GM12878 (cell line): ENCODE results near the gene SUSD6. TPM values are rescaled to one million over a fixed set of nuclear protein-coding genes. Genes with fewer than 3 reads are reported as not detected.

Source experiments
- ATAC-seq: fragments of 200-7000 bp; cut with Tn5 transposase; 3 replicates; pipeline ENCODE4 v1.9.1; 2020; ENCODE audit warnings: mild to moderate bottlenecking, moderate library complexity
- BruUV-seq: library from RNA; stranded (reverse); fragments of 400-500 nt; replicated peaks from 2 replicates; lab custom pipeline; 2021; lab: Mats Ljungman, UMichigan
- CTCF ChIA-PET: fragments of 300-600 bp; sonication (Branson Sonifier 250); formaldehyde crosslinking; extraction: SDS; loops from one replicate; lab custom pipeline; 2021; ENCODE audit warnings: inconsistent platforms; lab: Yijun Ruan, JAX
- POLR2A ChIA-PET: fragments of 350-600 bp; formaldehyde crosslinking; extraction: SDS; loops from one replicate; lab custom pipeline; 2021; ENCODE audit warnings: inconsistent platforms; lab: Charles Lee
- RAD21 ChIA-PET: fragments of 300-600 bp; sonication (Branson Sonifier 250); formaldehyde crosslinking; loops from one replicate; lab custom pipeline; 2023; ENCODE audit warnings: antibody characterized with exemption; ENCODE audit not compliant: unreplicated experiment; lab: Charles Lee
- SMC1A ChIA-PET: fragments of 300-600 bp; sonication (Branson Sonifier 250); formaldehyde crosslinking; loops from one replicate; lab custom pipeline; 2023; ENCODE audit not compliant: unreplicated experiment, uncharacterized antibody; lab: Charles Lee
- DNase-seq: peaks from one replicate; pipeline ENCODE4 v3.0.0-alpha.2; 2011; ENCODE audit warnings: low read depth, low spot score
- FAIRE-seq: peaks from 3 replicates; lab custom pipeline; 2011; peaks lifted over from hg19 to GRCh38; lab: Jason Lieb, UNC
- H2AFZ ChIP-seq: 2 replicates; pipeline ENCODE4 v1.6.0; 2011; ENCODE audit warnings: low read depth, low read length, control low read depth; ENCODE audit not compliant: control insufficient read depth
- H3K27ac ChIP-seq: 2 replicates; pipeline ENCODE4 v1.5.1; 2011; ENCODE audit warnings: control low read depth; ENCODE audit not compliant: control insufficient read depth, insufficient read depth
- H3K27me3 ChIP-seq, 2 experiments: replicated peaks in 1 of 2; 2 replicates each; pipeline versions ENCODE4 v1.6.0 to v1.6.1; 2011; ENCODE audit warnings: low read length in 1 of 2; ENCODE audit not compliant: control insufficient read depth in 2 of 2, insufficient read depth in 2 of 2
- H3K36me3 ChIP-seq, 2 experiments: 2 replicates each; pipeline ENCODE4 v1.5.1; 2011; ENCODE audit warnings: low read length in 1 of 2; ENCODE audit not compliant: control insufficient read depth in 2 of 2, insufficient read depth in 2 of 2
- H3K4me1 ChIP-seq: 2 replicates; pipeline ENCODE4 v1.6.1; 2011; ENCODE audit warnings: mild to moderate bottlenecking, low read length, moderate library complexity, mixed read lengths; ENCODE audit not compliant: control insufficient read depth, insufficient read depth
- H3K4me2 ChIP-seq: 2 replicates; pipeline ENCODE4 v1.6.0; 2011; ENCODE audit warnings: control low read depth; ENCODE audit not compliant: control insufficient read depth, insufficient read depth
- H3K4me3 ChIP-seq: fragments of 200-600 bp; sonication (generic); 2 replicates; pipeline ENCODE4 v1.5.1; 2016
- H3K79me2 ChIP-seq: 2 replicates; pipeline ENCODE4 v1.6.0; 2011; ENCODE audit warnings: low read length; ENCODE audit not compliant: control insufficient read depth, insufficient read depth
- H3K9ac ChIP-seq: 2 replicates; pipeline ENCODE4 v1.8.0; 2011; ENCODE audit warnings: low read length, control low read depth, mixed read lengths; ENCODE audit not compliant: control insufficient read depth, insufficient read depth
- H3K9me3 ChIP-seq: replicated peaks from 3 replicates; pipeline ENCODE4 v1.5.1; 2011; ENCODE audit warnings: mild to moderate bottlenecking, low read length; ENCODE audit not compliant: control insufficient read depth, insufficient read depth
- H4K20me1 ChIP-seq: 2 replicates; pipeline ENCODE4 v1.6.0; 2011; ENCODE audit not compliant: control insufficient read depth, insufficient read depth
- HDAC6 ChIP-seq: fragments of 200-600 bp; sonication (generic); IDR thresholded peaks from one replicate; pipeline ENCODE4 v1.8.0; 2017; ENCODE audit warnings: antibody characterized with exemption; ENCODE audit not compliant: unreplicated experiment
- IKZF2 ChIP-seq, 2 experiments: fragments of 450-650 bp; IDR thresholded peaks; 2 replicates each; pipeline ENCODE4 v1.6.1; 2017; ENCODE audit warnings: mild to moderate bottlenecking in 2 of 2, moderate library complexity in 2 of 2
- MLLT1 ChIP-seq: fragments of 450-650 bp; IDR thresholded peaks from 2 replicates; pipeline ENCODE4 v1.6.1; 2016; ENCODE audit warnings: mild to moderate bottlenecking
- PAX5 ChIP-seq: IDR thresholded peaks from 2 replicates; pipeline ENCODE4 v1.6.1; 2011; ENCODE audit warnings: low read depth, low read length, borderline replicate concordance
- POLR2AphosphoS2 ChIP-seq: IDR thresholded peaks from 2 replicates; pipeline ENCODE4 v1.6.1; 2011; ENCODE audit warnings: low read depth, mild to moderate bottlenecking, low read length, improper control_type of control experiment, moderate library complexity
- SMC3 ChIP-seq: IDR thresholded peaks from 2 replicates; pipeline ENCODE4 v1.6.1; 2011; ENCODE audit warnings: low read length, improper control_type of control experiment, borderline replicate concordance
- SREBF1 ChIP-seq: IDR thresholded peaks from 2 replicates; pipeline ENCODE4 v1.6.1; 2012; ENCODE audit warnings: mild to moderate bottlenecking, low read length
- TCF7 ChIP-seq: IDR thresholded peaks from 2 replicates; pipeline ENCODE4 v1.6.1; 2014; ENCODE audit warnings: antibody characterized with exemption, borderline replicate concordance
- ZNF217 ChIP-seq: fragments of 450-650 bp; IDR thresholded peaks from 2 replicates; pipeline ENCODE4 v1.6.1; 2017; ENCODE audit warnings: antibody characterized with exemption, mild to moderate bottlenecking
- ZNF384 ChIP-seq: IDR thresholded peaks from 2 replicates; pipeline ENCODE4 v1.6.1; 2012; ENCODE audit warnings: low read depth, mild to moderate bottlenecking, low read length, improper control_type of control experiment, borderline replicate concordance
- ZSCAN29 ChIP-seq: fragments of 450-650 bp; IDR thresholded peaks from 2 replicates; pipeline ENCODE4 v1.6.1; 2017; ENCODE audit warnings: mild to moderate bottlenecking, moderate library complexity
- WGBS: methylation state at CpG from one replicate; pipeline ENCODE4 v1.1.6; 2016; ENCODE audit warnings: low lambda C conversion rate; ENCODE audit not compliant: insufficient replicate concordance, insufficient coverage; ENCODE audit errors: missing lambda C conversion rate; 5-methylcytosine and 5-hydroxymethylcytosine counted together
- in situ Hi-C: fragments of 300-500 bp; cut with MboI; formaldehyde crosslinking; loops from 9 replicates; pipeline ENCODE4 v1.14.3; 2018; ENCODE audit warnings: mixed read lengths
- intact Hi-C: fragments of 100-400 bp; cut with micrococcal nuclease; formaldehyde crosslinking; loops from one replicate; pipeline ENCODE4 v1.14.2; 2022; ENCODE audit not compliant: unreplicated experiment
- polyA plus RNA-seq, 11 experiments: library from polyadenylated mRNA; depleted of rRNA in 4 of 11; unstranded in 6 of 11; stranded (reverse) in 5 of 11; fragments of >200 nt; fragmentation: Nextera tagmentation in 4 of 11; fragmentation: Illumina TruSeq in 1 of 11; extraction: Ambion mirVana in 4 of 11; extraction: Trizol in 1 of 11; gene quantifications; 1 replicate in 1 of 11; 2 replicates in 10 of 11; pipeline versions ENCODE4 v1.2.1 to v1.2.3, GENCODE V29; 2011 to 2016; ENCODE audit warnings: inconsistent platforms in 2 of 11, missing spikeins in 2 of 11, low read depth in 1 of 11
- total RNA-seq, 4 experiments: library from RNA; depleted of rRNA in 3 of 4; stranded (reverse); fragments of >200 nt in 3 of 4; fragmentation: Illumina TruSeq in 1 of 4; extraction: Trizol in 1 of 4; gene quantifications; 2 replicates each; pipeline versions ENCODE4 v1.2.1 to v1.2.3, GENCODE V29; 2013 to 2021
- TF ChIP-seq, protein P1 (sequence below): fragments of 450-650 bp; IDR thresholded peaks from 2 replicates; pipeline ENCODE4 v1.6.1; 2017; ENCODE audit warnings: mild to moderate bottlenecking, low read depth, inconsistent platforms; ENCODE audit not compliant: poor library complexity, severe bottlenecking
- TF ChIP-seq, protein P2 (sequence below): IDR thresholded peaks from 2 replicates; pipeline ENCODE4 v1.6.1; 2011; ENCODE audit warnings: low read depth, low read length, improper control_type of control experiment, borderline replicate concordance

The SUSD6 gene
- total and polyA plus RNA-seq, 10 of the 15 experiments (the other 5 are each of a cell fraction or from before 2014, with no cell fraction given), result 6.6 to 39.8 (median 20.2) TPM

DNA sequence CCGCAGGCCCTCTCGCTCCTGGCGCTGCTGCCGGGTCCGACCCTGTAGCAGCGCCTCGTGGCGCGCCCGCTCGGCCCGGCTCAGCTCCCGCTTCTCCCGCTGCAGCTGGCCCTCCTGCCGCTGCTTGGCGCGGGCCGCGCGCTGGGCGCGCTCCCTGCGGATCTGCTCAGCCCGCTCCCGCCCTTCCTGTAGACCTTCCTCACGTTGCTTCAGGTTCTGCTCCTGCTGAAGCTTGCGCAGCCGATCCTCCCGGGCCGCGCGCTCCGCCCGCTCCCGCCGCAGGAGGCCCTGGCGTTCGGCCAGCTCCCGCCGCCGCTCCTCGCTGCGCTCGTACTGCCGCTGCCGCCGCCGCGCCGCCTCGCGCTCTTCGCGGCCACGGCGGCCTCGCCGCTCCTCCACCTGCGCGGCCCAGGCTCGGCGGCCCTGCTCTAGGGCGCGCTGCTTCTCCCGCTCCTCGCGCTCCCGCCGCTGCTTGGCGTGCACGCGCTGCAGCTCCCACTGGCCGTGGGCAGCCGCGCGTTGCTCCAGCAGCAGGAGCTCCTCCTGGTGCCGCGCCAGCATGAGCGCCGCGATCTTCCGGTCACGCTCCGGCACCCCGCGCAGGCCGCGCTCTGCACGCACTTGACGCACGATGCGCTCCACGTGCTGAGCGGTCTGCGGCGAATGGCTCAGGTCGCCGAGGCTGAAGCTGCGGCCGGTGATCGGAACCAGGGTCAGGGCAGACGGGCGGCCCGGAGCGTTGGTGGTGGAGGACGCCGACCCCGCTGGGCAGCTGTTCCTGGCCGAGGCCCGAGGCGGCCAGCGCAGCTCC is 39.2 kb upstream of the SUSD6 start:
- Histone ChIP-seq H3K27ac (no peak overlapping the region), H3K36me3 (no peaks in the 10 kb centered on the region), H2AFZ (no peak overlapping the region), H3K4me3 (no peak overlapping the region), H3K27me3 (peaks cover 13 to 16% of the 10 kb centered on the region in 2 experiments), H3K9ac (no peak overlapping the region), H3K4me2 (no peak overlapping the region), H3K4me1 (no peaks in the 10 kb centered on the region), H3K9me3 (no peaks in the 10 kb centered on the region; the same call in 2 of the 3 replicates), H4K20me1 (no peaks in the 10 kb centered on the region), H3K79me2 (no peaks in the 10 kb centered on the region)
- in situ Hi-C loops, result no loop called here
- ChIA-PET RAD21 (no interaction called here), SMC1A (no interaction called here), POLR2A (no interaction called here), CTCF (interaction anchor here (0.7 to 1.9 kb wide), 4 partner anchors 37 to 443 kb away, joined by 3 to 6 read pairs (median 4); no protein-coding TSS in a partner anchor)
- WGBS, result 31% methylated on average over 94 of the region's 112 CpGs
- no TSS peak for BruUV-seq
- no peak for FAIRE-seq
- DNase-seq, result no peak
- ATAC-seq, result no peak
- intact Hi-C loops, result loop anchor here (10.0 kb wide), 1 partner anchor 97 kb away; no protein-coding TSS in a partner anchor
- TF ChIP-seq IKZF2 (IDR thresholded peaks at IDR 0.05) (no peak), MLLT1 (no peak), POLR2AphosphoS2 (no peak), SMC3 (no peak), ZNF217 (no peak), TCF7 (no peak), HDAC6 (peak; percentile 32), ZNF384 (no peak), ZSCAN29 (no peak), PAX5 (0 out of 2 replicates have a peak, but pooled peaks have one; percentile 15), SREBF1 (no peak)
- TF ChIP-seq, protein P1, sequence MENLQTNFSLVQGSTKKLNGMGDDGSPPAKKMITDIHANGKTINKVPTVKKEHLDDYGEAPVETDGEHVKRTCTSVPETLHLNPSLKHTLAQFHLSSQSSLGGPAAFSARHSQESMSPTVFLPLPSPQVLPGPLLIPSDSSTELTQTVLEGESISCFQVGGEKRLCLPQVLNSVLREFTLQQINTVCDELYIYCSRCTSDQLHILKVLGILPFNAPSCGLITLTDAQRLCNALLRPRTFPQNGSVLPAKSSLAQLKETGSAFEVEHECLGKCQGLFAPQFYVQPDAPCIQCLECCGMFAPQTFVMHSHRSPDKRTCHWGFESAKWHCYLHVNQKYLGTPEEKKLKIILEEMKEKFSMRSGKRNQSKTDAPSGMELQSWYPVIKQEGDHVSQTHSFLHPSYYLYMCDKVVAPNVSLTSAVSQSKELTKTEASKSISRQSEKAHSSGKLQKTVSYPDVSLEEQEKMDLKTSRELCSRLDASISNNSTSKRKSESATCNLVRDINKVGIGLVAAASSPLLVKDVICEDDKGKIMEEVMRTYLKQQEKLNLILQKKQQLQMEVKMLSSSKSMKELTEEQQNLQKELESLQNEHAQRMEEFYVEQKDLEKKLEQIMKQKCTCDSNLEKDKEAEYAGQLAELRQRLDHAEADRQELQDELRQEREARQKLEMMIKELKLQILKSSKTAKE, result no peak
- TF ChIP-seq, protein P2, sequence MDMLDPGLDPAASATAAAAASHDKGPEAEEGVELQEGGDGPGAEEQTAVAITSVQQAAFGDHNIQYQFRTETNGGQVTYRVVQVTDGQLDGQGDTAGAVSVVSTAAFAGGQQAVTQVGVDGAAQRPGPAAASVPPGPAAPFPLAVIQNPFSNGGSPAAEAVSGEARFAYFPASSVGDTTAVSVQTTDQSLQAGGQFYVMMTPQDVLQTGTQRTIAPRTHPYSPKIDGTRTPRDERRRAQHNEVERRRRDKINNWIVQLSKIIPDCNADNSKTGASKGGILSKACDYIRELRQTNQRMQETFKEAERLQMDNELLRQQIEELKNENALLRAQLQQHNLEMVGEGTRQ, result no peak
